Embryonic facial prominence (tissue), 1 donor: ENCODE data around the gene ARL16.
A peak's percentile ranks its signal among the peaks of the same experiment; 100 is the strongest.

Source experiments
- DNase-seq: peaks from one replicate; pipeline ENCODE4 v3.0.0-alpha.2; 2016; ENCODE audit errors: extremely low spot score

The ARL16 gene

GRCh38 chr17:81712468-81713003, 28.9 kb upstream of the ARL16 start:
- DNase-seq: no peak

DNA sequence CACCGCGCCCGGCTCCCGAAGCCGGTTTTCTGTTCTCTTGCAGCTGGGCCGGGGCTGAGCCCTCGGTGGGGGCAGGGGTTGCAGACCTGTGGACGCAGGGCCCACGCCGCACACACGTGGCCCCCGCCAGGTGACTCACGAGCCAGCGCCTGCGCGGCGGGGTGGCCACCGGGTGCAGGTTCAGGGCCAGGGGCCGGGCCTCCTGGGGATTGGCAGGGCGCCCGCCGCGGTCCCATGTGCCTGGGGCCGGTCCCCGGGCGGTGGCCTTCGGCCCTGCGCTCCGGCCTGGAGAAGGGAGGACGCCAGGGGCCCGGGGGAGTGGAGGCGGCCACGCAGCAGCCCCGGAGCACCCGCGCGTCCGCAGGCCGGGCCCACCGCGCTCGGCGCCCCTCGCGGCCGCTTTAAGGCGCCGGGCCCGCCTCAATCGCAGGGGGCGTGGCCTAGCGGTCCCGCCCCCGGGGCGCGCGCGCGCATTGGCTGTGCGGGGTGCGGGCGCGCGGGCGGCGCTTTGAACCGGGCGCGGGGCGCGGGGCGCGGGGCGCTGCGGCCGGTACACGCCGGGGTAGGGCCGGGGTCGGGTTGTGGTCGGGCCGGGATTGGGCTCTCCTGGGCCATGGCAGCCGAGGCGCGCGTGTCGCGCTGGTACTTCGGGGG, 28.3 kb upstream of the ARL16 start, which contains the start of gene SLC25A10:
Gene SLC25A10, plus strand, starts transcription at position 471 of the 654 bp plus-strand sequence. Its CDS starts 143 bp downstream, at position 614.
- no peak for DNase-seq

DNA sequence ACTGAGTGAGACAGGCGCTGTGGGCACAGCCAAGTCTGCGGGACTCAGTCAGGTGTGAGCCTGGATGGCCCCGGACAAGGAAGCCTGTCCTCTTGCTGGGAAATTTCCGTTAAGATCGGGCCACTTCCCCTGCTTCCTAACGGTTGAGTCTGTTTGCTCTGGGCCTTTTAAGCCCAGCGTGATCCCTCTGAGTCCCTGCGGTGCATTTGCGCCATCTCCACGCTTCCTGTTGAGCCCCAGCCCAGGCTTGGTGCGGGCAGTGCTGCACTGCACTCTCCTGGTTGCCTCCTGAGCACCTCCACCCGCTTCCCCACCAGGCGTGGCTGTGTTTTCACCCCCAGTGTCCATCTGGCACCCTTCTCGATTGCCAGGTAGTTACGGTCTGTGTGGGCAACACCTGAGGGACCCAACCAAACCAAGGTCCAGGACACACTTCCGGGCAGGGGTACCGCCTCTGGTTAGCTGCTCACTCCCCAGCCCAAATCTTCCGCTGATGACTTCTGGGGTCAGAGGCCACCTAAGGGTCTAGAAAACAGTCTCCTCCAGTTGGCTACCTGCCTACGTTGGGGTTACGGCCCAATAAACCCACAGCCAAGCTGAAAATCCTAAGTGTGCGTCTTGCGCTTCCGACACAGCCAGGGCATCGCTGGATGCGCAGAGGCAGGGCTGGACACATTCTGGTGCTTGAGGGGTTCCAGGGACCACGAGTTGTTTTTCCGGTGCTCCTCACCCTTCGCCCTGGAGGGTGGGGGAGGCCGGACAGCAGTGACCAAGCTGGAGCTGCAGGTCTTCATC, 27.1 kb upstream of the ARL16 start:
- no peak for DNase-seq

DNA sequence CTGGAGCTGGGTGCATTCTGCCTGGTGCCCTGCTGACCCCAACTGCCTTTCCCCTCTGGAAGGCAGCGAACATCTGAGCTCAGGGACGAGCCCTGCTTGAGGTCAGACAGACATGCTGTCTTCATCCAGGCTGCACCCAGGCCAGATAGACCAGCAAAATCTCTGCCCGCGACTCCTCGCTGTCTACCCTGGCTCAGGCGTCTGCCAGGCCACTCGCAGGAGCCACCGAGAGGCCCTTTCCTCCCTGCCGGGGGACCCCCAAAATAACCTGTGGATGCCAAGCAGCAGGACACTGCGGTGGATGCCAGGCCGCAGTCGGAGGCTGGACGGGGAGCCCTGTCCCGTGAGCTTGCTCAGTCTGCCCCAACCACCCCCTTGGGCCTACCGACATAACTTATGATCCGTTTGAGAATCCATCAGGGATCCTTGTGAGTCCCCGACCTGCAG, 25.2 kb upstream of the ARL16 start:
- DNase-seq: no peak

DNA sequence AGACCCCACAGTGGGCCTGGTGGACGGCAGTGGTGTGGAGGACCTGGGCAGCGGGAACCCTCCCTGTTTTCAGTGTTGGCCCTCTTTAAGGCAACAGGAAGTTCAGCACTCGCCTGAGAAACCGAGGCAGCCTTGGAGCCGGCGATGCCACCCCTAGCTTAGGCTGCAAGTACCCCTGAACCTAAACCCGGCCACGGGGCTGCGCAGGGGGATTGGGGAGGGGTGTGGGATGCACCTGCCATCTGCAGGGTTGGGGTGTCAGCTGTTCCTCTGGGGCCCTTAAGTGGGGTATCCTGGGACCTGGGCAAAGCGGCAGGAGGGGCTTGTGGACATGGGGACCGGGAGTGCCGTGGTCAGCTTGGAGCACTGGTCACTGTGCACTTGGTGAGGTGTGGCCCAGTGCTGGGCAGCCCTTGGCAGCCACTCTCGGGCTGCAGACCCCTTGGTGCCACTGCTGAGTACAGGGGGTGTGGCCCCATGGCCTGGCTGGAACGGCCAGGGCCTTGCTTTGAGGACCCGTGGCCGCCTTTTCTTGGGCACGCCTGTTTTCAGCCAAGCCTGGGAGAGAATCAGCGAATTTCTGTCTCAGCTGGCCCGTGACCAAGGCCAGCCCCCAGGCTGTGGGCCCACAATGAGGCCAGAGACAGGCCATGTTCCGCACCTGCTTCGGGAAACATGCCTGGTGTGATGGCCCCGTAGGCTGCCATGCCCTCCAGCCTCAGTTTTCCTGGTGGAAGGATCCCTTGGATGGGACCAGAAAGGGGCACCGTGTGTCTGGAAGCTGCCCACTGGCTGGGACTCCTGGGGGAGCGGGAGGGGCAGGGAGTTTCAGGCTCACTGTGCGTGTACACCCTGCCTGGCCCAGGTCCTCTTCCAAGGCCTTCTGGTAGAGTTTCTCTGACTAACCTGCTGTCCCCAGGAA, 24.4 kb upstream of the ARL16 start:
- DNase-seq: no peak

DNA sequence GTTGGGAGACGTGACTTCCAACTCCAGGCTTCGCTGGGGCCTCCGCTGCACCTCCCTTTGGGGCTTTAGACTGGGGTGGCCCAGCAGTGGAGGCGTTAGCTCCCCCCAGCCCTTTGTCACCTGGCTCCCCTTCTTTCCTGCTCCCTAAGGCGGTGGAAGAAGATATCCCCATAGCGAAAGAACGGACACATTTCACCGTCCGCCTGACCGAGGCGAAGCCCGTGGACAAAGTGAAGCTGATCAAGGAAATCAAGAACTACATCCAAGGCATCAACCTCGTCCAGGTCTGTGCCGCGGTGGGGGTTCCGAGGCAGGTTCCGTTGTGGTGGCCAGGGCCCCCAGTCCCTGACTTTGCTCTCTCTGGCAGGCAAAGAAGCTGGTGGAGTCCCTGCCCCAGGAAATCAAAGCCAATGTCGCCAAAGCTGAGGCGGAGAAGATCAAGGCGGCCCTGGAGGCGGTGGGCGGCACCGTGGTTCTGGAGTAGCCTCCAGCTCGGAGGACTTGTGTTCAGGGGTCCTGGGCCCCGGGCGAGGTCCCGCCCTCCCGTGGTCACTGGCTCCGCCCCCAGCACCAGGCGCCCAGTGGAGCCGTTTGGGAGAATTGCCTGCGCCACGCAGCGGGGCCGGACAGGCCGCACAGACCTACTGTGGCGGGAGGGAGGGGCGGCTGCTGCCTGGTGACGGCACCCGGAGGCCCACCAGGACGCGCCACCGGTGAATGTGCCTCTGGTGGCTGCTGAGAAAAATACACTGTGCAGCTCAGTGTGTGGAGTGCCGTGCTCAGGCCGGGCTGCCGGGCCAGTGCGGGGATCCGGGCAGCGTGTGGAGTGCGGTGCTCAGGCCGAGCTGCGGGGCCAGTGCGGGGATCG, 23.4 kb upstream of the ARL16 start:
- no peak for DNase-seq

- no peak for DNase-seq
Observed at GRCh38 chr17:81706232-81706611, 22.6 kb upstream of the ARL16 start.

- DNase-seq: no peak
Observed at GRCh38 chr17:81705518-81706231, 22.1 kb upstream of the ARL16 start.

GRCh38 chr17:81703747-81704654, 20.4 kb upstream of the ARL16 start:
- no peak for DNase-seq

- peak; percentile 90 for DNase-seq
Observed at GRCh38 chr17:81702934-81703746, 19.5 kb upstream of the ARL16 start, which contains the start of gene MRPL12. Gene MRPL12 (plus strand): TSS chr17:81703367. CDS start chr17:81703502, 135 bp downstream.

- no peak for DNase-seq
Observed at GRCh38 chr17:81701288-81702071, 17.9 kb upstream of the ARL16 start.

DNA sequence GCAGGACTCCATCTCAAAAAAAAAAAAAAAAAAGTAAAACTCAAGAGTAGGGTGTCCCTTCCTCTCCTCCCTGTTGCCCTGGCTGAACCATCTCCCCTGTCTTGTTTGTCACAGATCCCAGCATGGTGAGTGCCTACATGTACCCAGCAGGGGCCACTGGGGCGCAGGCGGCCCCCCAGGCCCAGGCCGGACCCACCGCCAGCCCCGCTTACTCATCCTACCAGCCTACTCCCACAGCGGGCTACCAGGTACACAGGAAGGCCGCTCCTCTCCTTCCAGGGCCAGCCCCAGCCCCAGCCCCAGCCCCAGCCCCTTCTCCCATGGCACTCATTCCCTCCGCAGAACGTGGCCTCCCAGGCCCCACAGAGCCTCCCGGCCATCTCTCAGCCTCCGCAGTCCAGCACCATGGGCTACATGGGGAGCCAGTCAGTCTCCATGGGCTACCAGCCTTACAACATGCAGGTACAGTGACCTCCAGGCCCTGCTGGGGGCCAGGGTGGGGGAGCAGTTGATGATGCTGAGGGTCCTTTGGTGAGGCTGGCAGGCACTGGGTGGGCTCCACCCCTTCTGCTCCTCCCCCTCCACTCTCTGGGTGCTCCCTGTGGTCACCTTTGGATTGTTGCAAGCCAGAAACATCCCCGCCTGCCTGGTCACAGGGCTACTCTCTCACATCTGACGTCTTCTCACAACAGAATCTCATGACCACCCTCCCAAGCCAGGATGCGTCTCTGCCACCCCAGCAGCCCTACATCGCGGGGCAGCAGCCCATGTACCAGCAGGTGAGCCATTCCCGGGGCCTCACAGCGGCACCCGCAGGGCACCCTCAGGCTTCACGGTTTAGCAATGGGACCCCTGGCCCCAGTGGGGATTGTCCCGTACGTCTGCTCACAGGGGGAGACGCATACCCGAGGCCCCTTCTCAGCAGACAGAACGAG, 17.0 kb upstream of the ARL16 start:
- DNase-seq: no peak

DNA sequence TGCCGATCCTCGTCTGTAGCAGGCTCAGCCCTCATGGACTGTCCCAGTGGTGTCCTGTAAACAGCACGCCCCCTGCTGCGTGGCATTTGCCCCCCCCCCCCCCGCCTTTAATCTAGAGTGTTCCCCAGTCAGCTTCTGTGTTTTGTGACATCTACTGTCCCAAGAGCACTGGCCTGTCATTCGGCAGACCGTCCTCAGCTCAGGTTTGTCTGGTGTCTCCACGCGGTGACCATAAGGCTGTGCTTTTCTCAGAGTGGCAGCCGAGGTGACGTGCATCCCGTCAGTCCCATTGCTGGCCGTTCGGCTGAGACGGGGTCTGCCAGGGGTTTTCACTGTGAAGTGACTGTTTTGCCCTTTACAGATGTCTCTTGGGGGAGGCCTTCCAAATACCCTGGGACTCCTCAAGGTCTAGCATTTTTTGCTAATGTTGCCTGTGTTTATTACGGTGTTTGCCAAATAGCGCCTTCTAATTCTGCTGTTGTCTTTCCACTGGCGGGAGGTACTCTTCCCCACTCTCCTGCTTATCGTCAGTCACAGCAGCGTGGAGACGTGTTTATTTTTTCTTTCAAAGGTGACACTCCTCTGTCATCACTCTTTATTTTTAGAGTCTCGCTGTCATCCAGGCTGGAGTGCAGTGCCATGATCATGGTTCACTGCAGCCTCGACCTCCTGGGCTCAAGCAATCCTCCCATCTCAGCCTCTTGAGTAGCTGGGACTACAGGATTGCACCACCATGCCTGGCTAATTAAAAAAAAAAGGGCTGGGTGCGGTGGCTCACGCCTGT, 13.9 kb upstream of the ARL16 start:
- no peak for DNase-seq

DNA sequence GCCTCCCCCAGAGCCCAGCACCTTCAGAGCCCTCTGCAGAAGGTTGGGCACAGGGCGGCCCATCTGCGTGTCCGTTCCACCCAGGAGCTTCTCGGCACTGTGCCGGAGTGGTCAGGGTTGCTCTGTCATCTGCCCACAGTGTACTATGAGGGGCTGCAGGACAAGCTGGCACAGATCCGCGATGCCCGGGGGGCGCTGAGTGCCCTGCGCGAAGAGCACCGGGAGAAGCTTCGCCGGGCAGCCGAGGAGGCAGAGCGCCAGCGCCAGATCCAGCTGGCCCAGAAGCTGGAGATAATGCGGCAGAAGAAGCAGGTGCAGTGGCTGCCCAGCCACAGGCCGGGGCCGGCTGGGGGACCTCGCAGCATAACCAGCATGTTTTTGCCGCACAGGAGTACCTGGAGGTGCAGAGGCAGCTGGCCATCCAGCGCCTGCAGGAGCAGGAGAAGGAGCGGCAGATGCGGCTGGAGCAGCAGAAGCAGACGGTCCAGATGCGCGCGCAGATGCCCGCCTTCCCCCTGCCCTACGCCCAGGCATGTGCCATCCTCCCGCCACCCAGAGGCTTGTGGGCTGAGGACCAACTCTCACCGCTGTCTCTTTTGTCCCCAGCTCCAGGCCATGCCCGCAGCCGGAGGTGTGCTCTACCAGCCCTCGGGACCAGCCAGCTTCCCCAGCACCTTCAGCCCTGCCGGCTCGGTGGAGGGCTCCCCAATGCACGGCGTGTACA, 12.8 kb upstream of the ARL16 start:
- no peak for DNase-seq

DNA sequence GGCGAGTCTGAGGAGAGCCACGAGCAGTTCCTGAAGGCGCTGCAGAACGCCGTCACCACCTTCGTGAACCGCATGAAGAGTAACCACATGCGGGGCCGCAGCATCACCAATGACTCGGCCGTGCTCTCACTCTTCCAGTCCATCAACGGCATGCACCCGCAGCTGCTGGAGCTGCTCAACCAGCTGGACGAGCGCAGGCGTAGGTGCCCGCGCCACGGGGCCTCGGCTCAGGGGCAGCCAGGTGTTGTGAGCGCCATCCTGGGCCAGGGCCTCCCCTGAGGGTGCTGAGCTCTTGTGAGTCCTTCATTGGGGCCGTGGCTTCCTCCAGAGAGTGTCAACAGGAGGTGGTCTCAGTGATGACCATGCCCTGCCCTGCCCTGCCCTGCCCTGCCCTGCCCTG, 12.2 kb upstream of the ARL16 start:
- no peak for DNase-seq
